ENCODE data around the gene MROH9. TPM values are rescaled to one million over a fixed set of nuclear protein-coding genes. Genes with fewer than 3 reads are reported as not detected.

The MROH9 gene
- total and polyA plus RNA-seq, 2 of the 8 experiments (the other 6 are each of a cell fraction or from before 2014, with no cell fraction given): not detected

- no peak for TF ChIP-seq EGR1 (IDR thresholded peaks at IDR 0.05; ENCODE audit: borderline replicate concordance, low read depth, low read length)
Observed at GRCh38 chr1:171083222-171083621, 147.9 kb downstream of the MROH9 start (continued).

GRCh38 chr1:171084091-171084490, 148.8 kb downstream of the MROH9 start:
- no peaks in the 10 kb centered on the region for H3K27me3 ChIP-seq (replicated peaks in 1 of 4; ENCODE audit: control insufficient read depth in 3 of 4, extremely low read depth in 1 of 4, insufficient read depth in 3 of 4, low read length in 3 of 4)
- H3K18ac ChIP-seq (ENCODE audit: extremely low read depth, low read length): no peak overlapping the region
- ChIA-PET CTCF (ENCODE audit: partially characterized antibody) (interaction anchor here (1.0 to 2.7 kb wide), 3 partner anchors 27 to 161 kb away, joined by 3 to 14 read pairs (median 4); no protein-coding TSS in a partner anchor), POLR2A (ENCODE audit: partially characterized antibody) (no interaction called here)
- no peak overlapping the region for H4K91ac ChIP-seq (replicated peaks; ENCODE audit: insufficient read length, low read length)
- H3K56ac ChIP-seq (replicated peaks; ENCODE audit: insufficient read length, low read depth, low read length): no peak overlapping the region
- H3K23me2 ChIP-seq (ENCODE audit: low read depth, low read length): no peaks in the 10 kb centered on the region
- TF ChIP-seq, protein P1, sequence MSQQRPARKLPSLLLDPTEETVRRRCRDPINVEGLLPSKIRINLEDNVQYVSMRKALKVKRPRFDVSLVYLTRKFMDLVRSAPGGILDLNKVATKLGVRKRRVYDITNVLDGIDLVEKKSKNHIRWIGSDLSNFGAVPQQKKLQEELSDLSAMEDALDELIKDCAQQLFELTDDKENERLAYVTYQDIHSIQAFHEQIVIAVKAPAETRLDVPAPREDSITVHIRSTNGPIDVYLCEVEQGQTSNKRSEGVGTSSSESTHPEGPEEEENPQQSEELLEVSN (IDR thresholded peaks at IDR 0.05): no peak
- TF ChIP-seq NANOG (IDR thresholded peaks at IDR 0.05; ENCODE audit: insufficient read depth, low read depth, low read length, poor library complexity, severe bottlenecking) (no peak), TAF1 (IDR thresholded peaks at IDR 0.05; ENCODE audit: low read depth, low read length) (no peak), KDM5A (IDR thresholded peaks at IDR 0.05; ENCODE audit: low read length) (no peak), CBX5 (IDR thresholded peaks at IDR 0.05; ENCODE audit: low read depth, low read length) (no peak), RXRA (IDR thresholded peaks at IDR 0.05; ENCODE audit: insufficient read depth, low read depth, low read length) (no peak), RAD21 (IDR thresholded peaks at IDR 0.05 in 1 of 2, conservative IDR thresholded peaks at IDR 0.05 in 1 of 2; ENCODE audit: low read depth in 2 of 2, low read length in 2 of 2) (no peak), SRF (IDR thresholded peaks at IDR 0.05; ENCODE audit: low read depth, low read length) (no peak), CHD1 (IDR thresholded peaks at IDR 0.05; ENCODE audit: low read depth, low read length) (no peak), CHD2 (IDR thresholded peaks at IDR 0.05; ENCODE audit: low read length) (no peak), GTF2F1 (IDR thresholded peaks at IDR 0.05; ENCODE audit: borderline replicate concordance, low read depth, low read length) (no peak), SP4 (IDR thresholded peaks at IDR 0.05; ENCODE audit: low read length) (no peak)
- H3K27ac ChIP-seq (ENCODE audit: low read depth, low read length): no peak overlapping the region
- H2BK5ac ChIP-seq (ENCODE audit: low read depth, low read length): no peak overlapping the region
- DNase-seq (ENCODE audit: low read depth in 1 of 2, low spot score in 2 of 2) (no peak), FAIRE-seq (no peak)
- H3K79me1 ChIP-seq (ENCODE audit: low read depth, low read length): no peaks in the 10 kb centered on the region
- H2AFZ ChIP-seq (ENCODE audit: low read length): no peak overlapping the region
- no peak overlapping the region for H3K23ac ChIP-seq (ENCODE audit: insufficient read length)
- H3K4me2 ChIP-seq (ENCODE audit: insufficient read depth in 1 of 2, low read depth in 2 of 2, low read length in 2 of 2): no peak overlapping the region
- H2BK120ac ChIP-seq (replicated peaks; ENCODE audit: low read depth, low read length): no peak overlapping the region
- no peak overlapping the region for H3K4ac ChIP-seq (replicated peaks; ENCODE audit: insufficient read length, low read depth, low read length)
- no peak overlapping the region for H2BK15ac ChIP-seq (ENCODE audit: low read length)
- no peaks in the 10 kb centered on the region for H3K36me3 ChIP-seq (ENCODE audit: control insufficient read depth in 2 of 4, insufficient read depth in 4 of 4, low read length in 3 of 4)
- no peak overlapping the region for H3K9ac ChIP-seq (replicated peaks in 1 of 4; ENCODE audit: extremely low read depth in 1 of 4, low read depth in 3 of 4, low read length in 3 of 4)
- no peak overlapping the region for H2BK12ac ChIP-seq (ENCODE audit: low read depth, low read length)
- H4K8ac ChIP-seq (ENCODE audit: extremely low read depth, insufficient read depth, low read length): no peak overlapping the region
- H2AK5ac ChIP-seq (ENCODE audit: low read depth, low read length): no peak overlapping the region
- no peak overlapping the region for H3K14ac ChIP-seq (ENCODE audit: insufficient read length)
- H3K4me3 ChIP-seq (ENCODE audit: extremely low read depth in 1 of 4, insufficient read depth in 2 of 4, low read depth in 3 of 4, low read length in 4 of 4): no peak overlapping the region
- no peak overlapping the region for H4K5ac ChIP-seq (ENCODE audit: insufficient read length, low read depth, low read length)
- H3K4me1 ChIP-seq (replicated peaks in 1 of 4; ENCODE audit: control insufficient read depth in 3 of 4, insufficient read depth in 4 of 4, low read length in 3 of 4): no peaks in the 10 kb centered on the region
- H3K79me2 ChIP-seq (ENCODE audit: control insufficient read depth in 1 of 2, insufficient read depth in 2 of 2, low read length in 2 of 2): no peaks in the 10 kb centered on the region
- no peaks in the 10 kb centered on the region for H4K20me1 ChIP-seq (replicated peaks in 1 of 2; ENCODE audit: control insufficient read depth in 1 of 2, insufficient read depth in 2 of 2, low read length in 2 of 2)
- no peaks in the 10 kb centered on the region for H3K9me3 ChIP-seq (ENCODE audit: insufficient read depth in 2 of 2, low read depth in 1 of 2, low read length in 1 of 2)
- no peak overlapping the region for H2BK20ac ChIP-seq (ENCODE audit: low read length)
